ENCODE measurements around the gene FAM171A2.
"Not testable (repeated sequence)": the region's sequence is repeated elsewhere in the genome, so short reads cannot be mapped to it uniquely, and the experiment has no call there.

FAM171A2 gene

GRCh38 chr17:44383861-44384260 lies 20.2 kb upstream of the FAM171A2 start:
- no peak for DNase-seq (ENCODE audit: low read depth)

GRCh38 chr17:44383363-44383762 lies 19.7 kb upstream of the FAM171A2 start:
- DNase-seq (ENCODE audit: low read depth): no peak

- no peak for DNase-seq (ENCODE audit: low read depth)
Measured at GRCh38 chr17:44382917-44383316, 19.3 kb upstream of the FAM171A2 start.

- no peak for DNase-seq (ENCODE audit: low read depth)
Measured at GRCh38 chr17:44381810-44382305, 18.2 kb upstream of the FAM171A2 start.

GRCh38 chr17:44380767-44381166 lies 17.1 kb upstream of the FAM171A2 start:
- no peak for DNase-seq (ENCODE audit: low read depth)

- no peak for DNase-seq (ENCODE audit: low read depth)
Measured at GRCh38 chr17:44379887-44380286, 16.2 kb upstream of the FAM171A2 start.

GRCh38 chr17:44378171-44378705 lies 14.6 kb upstream of the FAM171A2 start:
- no peak for DNase-seq (ENCODE audit: low read depth)

GRCh38 chr17:44376779-44377178 lies 13.1 kb upstream of the FAM171A2 start:
- no peak for DNase-seq (ENCODE audit: low read depth)

GRCh38 chr17:44376124-44376523 lies 12.5 kb upstream of the FAM171A2 start:
- DNase-seq (ENCODE audit: low read depth): no peak

GRCh38 chr17:44375196-44376017 lies 11.8 kb upstream of the FAM171A2 start:
- DNase-seq (ENCODE audit: low read depth): no peak

GRCh38 chr17:44374306-44375195 lies 10.9 kb upstream of the FAM171A2 start:
- no peak for DNase-seq (ENCODE audit: low read depth)

- DNase-seq (ENCODE audit: low read depth): no peak
Measured at GRCh38 chr17:44372036-44372435, 8.4 kb upstream of the FAM171A2 start.

GRCh38 chr17:44369414-44370023 lies 5.9 kb upstream of the FAM171A2 start:
- DNase-seq (ENCODE audit: low read depth): not testable (repeated sequence)

GRCh38 chr17:44368391-44369243 lies 5.0 kb upstream of the FAM171A2 start:
- DNase-seq (ENCODE audit: low read depth): not testable (repeated sequence)

GRCh38 chr17:44367231-44367979 lies 3.8 kb upstream of the FAM171A2 start:
- DNase-seq (ENCODE audit: low read depth): no peak

- not testable (repeated sequence) for DNase-seq (ENCODE audit: low read depth)
Measured at GRCh38 chr17:44365051-44365450, 1.4 kb upstream of the FAM171A2 start.

GRCh38 chr17:44362949-44363612 lies 572 bp downstream of the FAM171A2 start:
- DNase-seq (ENCODE audit: low read depth): no peak

- DNase-seq (ENCODE audit: low read depth): no peak
Measured at GRCh38 chr17:44362459-44362948, 1.1 kb downstream of the FAM171A2 start.

Measured in GM04503 (cell line).